WTC11 (cell line): ENCODE data around the gene MDFIC. TPM values are rescaled to one million over a fixed set of nuclear protein-coding genes. Genes with fewer than 3 reads are reported as not detected.

Experiments used
- ATAC-seq: fragments of 200-7000 bp; cut with Tn5 transposase; 2 replicates; pipeline ENCODE4 v1.10.0; 2021; ENCODE audit warnings: mild to moderate bottlenecking, moderate library complexity
- CTCF ChIA-PET: fragments of 300-600 bp; sonication (Branson Sonifier 250); formaldehyde crosslinking; loops from one replicate; lab custom pipeline; 2021; ENCODE audit warnings: antibody characterized with exemption; lab: Charles Lee
- POLR2A ChIA-PET: fragments of 350-600 bp; sonication (Branson Sonifier 250); formaldehyde crosslinking; loops from one replicate; lab custom pipeline; 2021; ENCODE audit warnings: antibody characterized with exemption; lab: Charles Lee
- DNase-seq: peaks from one replicate; pipeline ENCODE4 v3.0.0; 2021; ENCODE audit warnings: low spot score
- H3K27ac Mint-ChIP-seq: 2 replicates; pipeline ENCODE4 v1.8.0; 2021; ENCODE audit warnings: mixed read lengths
- H3K27me3 Mint-ChIP-seq: 2 replicates; pipeline ENCODE4 v1.8.0; 2021; ENCODE audit warnings: low read depth, mild to moderate bottlenecking, moderate library complexity, mixed read lengths
- H3K36me3 Mint-ChIP-seq: 2 replicates; pipeline ENCODE4 v1.8.0; 2021; ENCODE audit warnings: mixed read lengths
- H3K4me1 Mint-ChIP-seq: 2 replicates; pipeline ENCODE4 v1.8.0; 2022; ENCODE audit warnings: mixed read lengths
- H3K4me3 Mint-ChIP-seq: 2 replicates; pipeline ENCODE4 v1.8.0; 2021; ENCODE audit warnings: mild to moderate bottlenecking, moderate library complexity, mixed read lengths
- H3K9me3 Mint-ChIP-seq: 2 replicates; pipeline ENCODE4 v1.8.0; 2021; ENCODE audit warnings: mixed read lengths
- ARID4B ChIP-seq: sonication (generic); formaldehyde crosslinking; IDR thresholded peaks from 2 replicates; pipeline ENCODE4 v1.8.0; 2023; ENCODE audit warnings: missing genetic modification reagents, mild to moderate bottlenecking, borderline replicate concordance
- ELF4 ChIP-seq: sonication (generic); formaldehyde crosslinking; IDR thresholded peaks from 2 replicates; pipeline ENCODE4 v1.8.1; 2022; ENCODE audit warnings: low read depth, mild to moderate bottlenecking, moderate library complexity, missing genetic modification reagents
- ETV6 ChIP-seq: sonication (generic); formaldehyde crosslinking; IDR thresholded peaks from 2 replicates; pipeline ENCODE4 v1.8.1; 2022; ENCODE audit warnings: mild to moderate bottlenecking, missing genetic modification reagents
- FOXJ3 ChIP-seq: sonication (generic); formaldehyde crosslinking; IDR thresholded peaks from 2 replicates; pipeline ENCODE4 v1.9.0; 2021; ENCODE audit warnings: missing genetic modification reagents, mild to moderate bottlenecking, borderline replicate concordance
- GRHL2 ChIP-seq: fragments of 250-450 bp; sonication (Bioruptor Pico); IDR thresholded peaks from 2 replicates; pipeline ENCODE4 v1.8.0; 2022; ENCODE audit warnings: mild to moderate bottlenecking, moderate library complexity; ENCODE audit not compliant: insufficient replicate concordance, severe bottlenecking
- GTF2I ChIP-seq: fragments of 250-450 bp; sonication (Bioruptor Pico); conservative IDR thresholded peaks from 2 replicates; pipeline ENCODE4 v1.4.0; 2021; ENCODE audit warnings: mild to moderate bottlenecking
- IRF2 ChIP-seq: sonication (generic); formaldehyde crosslinking; IDR thresholded peaks from 2 replicates; pipeline ENCODE4 v1.8.0; 2022; ENCODE audit warnings: low read depth, missing genetic modification reagents, borderline replicate concordance
- KAT7 ChIP-seq: sonication (generic); formaldehyde crosslinking; IDR thresholded peaks from 2 replicates; pipeline ENCODE4 v1.8.1; 2023; ENCODE audit warnings: missing genetic modification reagents, mild to moderate bottlenecking, borderline replicate concordance
- MXD4 ChIP-seq: fragments of 250-450 bp; sonication (Bioruptor Pico); IDR thresholded peaks from 2 replicates; pipeline ENCODE4 v1.8.0; 2021; ENCODE audit warnings: mild to moderate bottlenecking, moderate library complexity, borderline replicate concordance
- NFE2L1 ChIP-seq: sonication (generic); formaldehyde crosslinking; IDR thresholded peaks from 2 replicates; pipeline ENCODE4 v1.8.1; 2023; ENCODE audit warnings: missing genetic modification reagents
- ZNF219 ChIP-seq: sonication (generic); formaldehyde crosslinking; IDR thresholded peaks from 2 replicates; pipeline ENCODE4 v1.8.0; 2023; ENCODE audit warnings: missing genetic modification reagents, mild to moderate bottlenecking, borderline replicate concordance
- ZNF396 ChIP-seq: fragments of 250-450 bp; sonication (Bioruptor Pico); IDR thresholded peaks from 2 replicates; pipeline ENCODE4 v1.8.0; 2021; ENCODE audit warnings: mild to moderate bottlenecking, moderate library complexity, borderline replicate concordance
- ZNF416 ChIP-seq: fragments of 250-450 bp; sonication (Bioruptor Pico); IDR thresholded peaks from 2 replicates; pipeline ENCODE4 v1.9.0; 2021; ENCODE audit warnings: mild to moderate bottlenecking, inconsistent platforms
- total RNA-seq: library from RNA; stranded (reverse); gene quantifications from 3 replicates; pipeline ENCODE4 v1.2.3, GENCODE V29; 2021
- TF ChIP-seq, protein P1 (sequence below): sonication (generic); formaldehyde crosslinking; IDR thresholded peaks from 2 replicates; pipeline ENCODE4 v1.8.0; 2023; ENCODE audit warnings: missing genetic modification reagents
- TF ChIP-seq, protein P2 (sequence below): fragments of 250-450 bp; sonication (Bioruptor Pico); IDR thresholded peaks from 2 replicates; pipeline ENCODE4 v2.1.2; 2022; ENCODE audit warnings: mild to moderate bottlenecking, moderate library complexity
- TF ChIP-seq, protein P3 (sequence below): sonication (generic); formaldehyde crosslinking; IDR thresholded peaks from 2 replicates; pipeline ENCODE4 v1.8.1; 2023; ENCODE audit warnings: mild to moderate bottlenecking, moderate library complexity, missing genetic modification reagents

Gene MDFIC
- total RNA-seq, 1 experiment from 2014 or later = 8.4 TPM

- TF ChIP-seq FOXJ3 (CRISPR knock-in tag) (no peak), ZNF396 (no peak), IRF2 (CRISPR knock-in tag) (no peak), GTF2I (CRISPR knock-in tag) (no peak), ELF4 (CRISPR knock-in tag) (no peak), NFE2L1 (CRISPR knock-in tag) (no peak), ARID4B (CRISPR knock-in tag) (no peak), KAT7 (CRISPR knock-in tag) (no peak), MXD4 (CRISPR knock-in tag) (no peak), ZNF219 (CRISPR knock-in tag) (no peak), ZNF416 (CRISPR knock-in tag) (no peak), ETV6 (no peak)
- TF ChIP-seq, protein P1, sequence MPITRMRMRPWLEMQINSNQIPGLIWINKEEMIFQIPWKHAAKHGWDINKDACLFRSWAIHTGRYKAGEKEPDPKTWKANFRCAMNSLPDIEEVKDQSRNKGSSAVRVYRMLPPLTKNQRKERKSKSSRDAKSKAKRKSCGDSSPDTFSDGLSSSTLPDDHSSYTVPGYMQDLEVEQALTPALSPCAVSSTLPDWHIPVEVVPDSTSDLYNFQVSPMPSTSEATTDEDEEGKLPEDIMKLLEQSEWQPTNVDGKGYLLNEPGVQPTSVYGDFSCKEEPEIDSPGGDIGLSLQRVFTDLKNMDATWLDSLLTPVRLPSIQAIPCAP (CRISPR knock-in tag) = no peak
- TF ChIP-seq, protein P2, sequence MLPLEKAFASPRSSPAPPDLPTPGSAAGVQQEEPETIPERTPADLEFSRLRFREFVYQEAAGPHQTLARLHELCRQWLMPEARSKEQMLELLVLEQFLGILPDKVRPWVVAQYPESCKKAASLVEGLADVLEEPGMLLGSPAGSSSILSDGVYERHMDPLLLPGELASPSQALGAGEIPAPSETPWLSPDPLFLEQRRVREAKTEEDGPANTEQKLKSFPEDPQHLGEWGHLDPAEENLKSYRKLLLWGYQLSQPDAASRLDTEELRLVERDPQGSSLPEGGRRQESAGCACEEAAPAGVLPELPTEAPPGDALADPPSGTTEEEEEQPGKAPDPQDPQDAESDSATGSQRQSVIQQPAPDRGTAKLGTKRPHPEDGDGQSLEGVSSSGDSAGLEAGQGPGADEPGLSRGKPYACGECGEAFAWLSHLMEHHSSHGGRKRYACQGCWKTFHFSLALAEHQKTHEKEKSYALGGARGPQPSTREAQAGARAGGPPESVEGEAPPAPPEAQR = no peak
- TF ChIP-seq, protein P3, sequence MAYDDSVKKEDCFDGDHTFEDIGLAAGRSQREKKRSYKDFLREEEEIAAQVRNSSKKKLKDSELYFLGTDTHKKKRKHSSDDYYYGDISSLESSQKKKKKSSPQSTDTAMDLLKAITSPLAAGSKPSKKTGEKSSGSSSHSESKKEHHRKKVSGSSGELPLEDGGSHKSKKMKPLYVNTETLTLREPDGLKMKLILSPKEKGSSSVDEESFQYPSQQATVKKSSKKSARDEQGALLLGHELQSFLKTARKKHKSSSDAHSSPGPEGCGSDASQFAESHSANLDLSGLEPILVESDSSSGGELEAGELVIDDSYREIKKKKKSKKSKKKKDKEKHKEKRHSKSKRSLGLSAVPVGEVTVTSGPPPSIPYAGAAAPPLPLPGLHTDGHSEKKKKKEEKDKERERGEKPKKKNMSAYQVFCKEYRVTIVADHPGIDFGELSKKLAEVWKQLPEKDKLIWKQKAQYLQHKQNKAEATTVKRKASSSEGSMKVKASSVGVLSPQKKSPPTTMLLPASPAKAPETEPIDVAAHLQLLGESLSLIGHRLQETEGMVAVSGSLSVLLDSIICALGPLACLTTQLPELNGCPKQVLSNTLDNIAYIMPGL (CRISPR knock-in tag) = no peak
- TF ChIP-seq, all 79 proteins: peak for 0
- Mint-ChIP-seq H3K36me3 (no peaks in the 10 kb centered on the region), H3K9me3 (no peaks in the 10 kb centered on the region), H3K4me3 (peak overlapping the region; percentile 79), H3K27me3 (peaks cover 10% of the 10 kb centered on the region), H3K4me1 (peaks cover 29% of the 10 kb centered on the region), H3K27ac (no peak overlapping the region)
- ChIA-PET POLR2A (no interaction called here), CTCF (no interaction called here)
- ATAC-seq = no peak
- DNase-seq = no peak
These were observed 1.5 kb downstream of the MDFIC start for GRCh38 chr7:114923403-114923713.

GRCh38 chr7:114924038-114924712 lies 2.3 kb downstream of the MDFIC start:
- no peak for TF ChIP-seq GRHL2 (CRISPR knock-in tag)
- Mint-ChIP-seq H3K27me3 (peaks cover 10% of the 10 kb centered on the region), H3K36me3 (no peaks in the 10 kb centered on the region), H3K9me3 (no peaks in the 10 kb centered on the region), H3K4me3 (peak overlapping the region; percentile 79), H3K27ac (no peak overlapping the region), H3K4me1 (peaks cover 29% of the 10 kb centered on the region)
- DNase-seq (no peak), ATAC-seq (no peak)
- ChIA-PET CTCF (no interaction called here), POLR2A (interaction anchor here (0.5 kb wide), 1 partner anchor 9 kb away, joined by 5 read pairs; no protein-coding TSS in a partner anchor)
